KMS-11 (cell line): ENCODE data around the gene PDE2A.
"Not testable (repeated sequence)": the region's sequence is repeated elsewhere in the genome, so short reads cannot be mapped to it uniquely, and the experiment has no call there.

Experiments used
- H2AFZ ChIP-seq: fragments of 200-600 bp; sonication (generic); 2 replicates; pipeline ENCODE4 v1.6.1; 2016; ENCODE audit warnings: antibody characterized with exemption, mixed run types, low read depth
- H3K27ac ChIP-seq: fragments of 200-600 bp; sonication (generic); 2 replicates; pipeline ENCODE4 v1.6.1; 2016; ENCODE audit warnings: mild to moderate bottlenecking, mixed run types
- H3K27me3 ChIP-seq: fragments of 200-600 bp; sonication (generic); 2 replicates; pipeline ENCODE4 v1.6.1; 2017; ENCODE audit warnings: mild to moderate bottlenecking, low read depth, mixed run types, moderate library complexity; ENCODE audit not compliant: insufficient read depth
- H3K36me3 ChIP-seq: fragments of 200-600 bp; sonication (generic); 2 replicates; pipeline ENCODE4 v1.6.1; 2017; ENCODE audit warnings: mild to moderate bottlenecking, mixed run types; ENCODE audit not compliant: insufficient read depth
- H3K4me1 ChIP-seq: fragments of 200-600 bp; sonication (generic); 2 replicates; pipeline ENCODE4 v1.6.1; 2016; ENCODE audit warnings: mild to moderate bottlenecking, low read depth, mixed run types; ENCODE audit not compliant: poor library complexity, severe bottlenecking
- H3K4me2 ChIP-seq: fragments of 200-600 bp; sonication (generic); 2 replicates; pipeline ENCODE4 v1.7.0; 2016; ENCODE audit warnings: mild to moderate bottlenecking, mixed run types
- H3K4me3 ChIP-seq: fragments of 200-600 bp; sonication (generic); IDR thresholded peaks from 2 replicates; pipeline ENCODE4 v1.6.1; 2017; ENCODE audit warnings: low read depth, low read length, mixed read lengths; ENCODE audit not compliant: insufficient read depth
- H3K79me2 ChIP-seq: fragments of 200-600 bp; sonication (generic); 2 replicates; pipeline ENCODE4 v1.6.1; 2016; ENCODE audit warnings: low read depth, mixed run types; ENCODE audit not compliant: insufficient read depth
- H3K9ac ChIP-seq: fragments of 200-600 bp; sonication (generic); 2 replicates; pipeline ENCODE4 v1.6.1; 2016; ENCODE audit warnings: mild to moderate bottlenecking, mixed run types
- H4K20me1 ChIP-seq: fragments of 200-600 bp; sonication (generic); 2 replicates; pipeline ENCODE4 v1.6.1; 2016; ENCODE audit warnings: mild to moderate bottlenecking, mixed run types; ENCODE audit not compliant: insufficient read depth
- CTCF ChIP-seq: fragments of 200-600 bp; sonication (generic); conservative IDR thresholded peaks from 2 replicates; pipeline ENCODE4 v1.6.1; 2017; ENCODE audit warnings: low read depth, mild to moderate bottlenecking, antibody characterized with exemption, low read length, moderate library complexity, mixed read lengths

PDE2A gene

GRCh38 chr11:72561856-72562255 is 112.4 kb downstream of the PDE2A start:
- no peaks in the 10 kb centered on the region for H3K4me1 ChIP-seq
- H3K4me3 ChIP-seq = no peak overlapping the region
- H3K27me3 ChIP-seq = no peaks in the 10 kb centered on the region
- no peaks in the 10 kb centered on the region for H3K36me3 ChIP-seq
- H3K9ac ChIP-seq = no peak overlapping the region
- no peaks in the 10 kb centered on the region for H4K20me1 ChIP-seq
- no peak overlapping the region for H3K4me2 ChIP-seq
- TF ChIP-seq CTCF = no peak
- no peak overlapping the region for H2AFZ ChIP-seq
- H3K27ac ChIP-seq = no peak overlapping the region
- no peaks in the 10 kb centered on the region for H3K79me2 ChIP-seq

- H3K9ac ChIP-seq, H3K4me2 ChIP-seq, H4K20me1 ChIP-seq, H3K79me2 ChIP-seq, H2AFZ ChIP-seq, H3K27ac ChIP-seq, H3K27me3 ChIP-seq, H3K36me3 ChIP-seq, H3K4me3 ChIP-seq, H3K4me1 ChIP-seq: not testable (repeated sequence)
These were observed 113.4 kb downstream of the PDE2A start for GRCh38 chr11:72560864-72561263.

DNA sequence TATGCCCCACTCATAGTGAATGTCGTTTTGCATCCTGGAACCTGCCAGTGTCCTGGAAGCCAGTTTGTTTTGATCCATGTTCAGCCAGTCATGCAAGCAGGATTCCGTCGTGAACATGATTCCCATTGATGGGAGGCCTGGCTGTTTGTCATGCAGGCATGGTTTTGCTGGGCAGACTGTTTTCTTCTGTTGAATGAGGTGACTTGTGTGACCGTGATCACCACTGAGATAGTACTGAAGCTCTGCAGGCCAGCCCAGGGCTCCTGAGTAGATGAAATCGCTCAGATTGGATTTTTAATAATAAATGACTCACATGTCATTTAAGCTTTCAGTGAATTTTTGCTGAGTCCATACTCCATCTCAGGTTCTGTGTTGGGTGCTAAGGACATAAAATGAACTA is 117.8 kb downstream of the PDE2A start:
- Histone ChIP-seq H3K4me3 (no peak overlapping the region), H4K20me1 (no peaks in the 10 kb centered on the region), H3K4me2 (no peak overlapping the region), H3K27ac (no peak overlapping the region), H3K79me2 (no peaks in the 10 kb centered on the region), H3K36me3 (no peaks in the 10 kb centered on the region), H3K9ac (no peak overlapping the region), H3K27me3 (no peaks in the 10 kb centered on the region), H2AFZ (no peak overlapping the region), H3K4me1 (no peaks in the 10 kb centered on the region)
- no peak for TF ChIP-seq CTCF

DNA sequence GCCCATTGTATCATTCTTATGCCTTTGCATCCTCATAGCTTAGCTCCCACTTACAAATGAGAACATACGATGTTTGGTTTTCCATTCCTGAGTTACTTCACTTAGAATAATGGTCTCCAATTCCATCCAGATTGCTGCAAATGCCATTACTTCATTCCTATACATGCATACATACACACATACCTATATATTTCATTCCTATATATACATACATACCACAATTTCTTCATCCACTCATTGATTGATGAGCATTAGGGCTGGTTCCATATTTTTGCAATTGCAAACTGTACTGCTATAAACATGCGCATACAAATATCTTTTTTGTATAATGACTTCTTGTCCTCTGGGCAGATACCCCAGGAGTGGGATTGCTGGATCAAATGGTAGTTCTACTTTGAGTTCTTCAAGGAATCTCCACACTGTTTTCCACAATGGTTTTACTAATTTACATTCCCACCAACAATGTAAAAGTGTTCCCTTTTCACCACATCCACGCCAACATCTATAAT is 119.2 kb downstream of the PDE2A start:
- H3K79me2 ChIP-seq, H3K4me2 ChIP-seq, H3K27me3 ChIP-seq, H4K20me1 ChIP-seq, H3K27ac ChIP-seq, H2AFZ ChIP-seq, H3K36me3 ChIP-seq, H3K4me1 ChIP-seq, H3K9ac ChIP-seq, H3K4me3 ChIP-seq: not testable (repeated sequence)

DNA sequence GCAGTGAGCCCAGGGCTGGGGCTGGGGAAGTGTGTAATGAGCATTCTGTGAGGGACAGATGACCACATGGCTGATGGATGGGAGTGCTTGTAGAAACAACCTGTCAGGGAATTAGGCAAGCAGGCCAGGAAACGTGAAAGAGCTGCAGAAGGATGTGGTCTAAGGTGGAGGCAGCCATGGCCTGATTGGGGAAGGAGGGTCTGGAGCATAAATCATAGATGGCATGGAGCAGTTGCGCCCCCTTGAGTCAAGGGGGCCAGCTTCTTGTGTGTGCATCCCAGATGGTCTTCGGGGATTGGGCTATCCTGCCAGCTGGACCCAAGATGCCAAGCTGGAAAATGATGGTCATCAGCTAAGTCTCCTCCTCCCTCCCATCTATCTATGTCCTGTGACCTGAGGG is 120.5 kb downstream of the PDE2A start:
- no peak overlapping the region for H3K4me2 ChIP-seq
- H3K4me1 ChIP-seq = no peaks in the 10 kb centered on the region
- no peaks in the 10 kb centered on the region for H3K36me3 ChIP-seq
- H3K27me3 ChIP-seq = no peaks in the 10 kb centered on the region
- no peak overlapping the region for H2AFZ ChIP-seq
- H3K27ac ChIP-seq = no peak overlapping the region
- no peak for TF ChIP-seq CTCF
- no peaks in the 10 kb centered on the region for H4K20me1 ChIP-seq
- no peaks in the 10 kb centered on the region for H3K79me2 ChIP-seq
- no peak overlapping the region for H3K9ac ChIP-seq
- no peak overlapping the region for H3K4me3 ChIP-seq
